Measurements from ENCODE around the gene R3HDML. TPM values are rescaled to one million over a fixed set of nuclear protein-coding genes. Genes with fewer than 3 reads are reported as not detected.

Gene R3HDML
- total RNA-seq, 1 donor from 2014 or later: 0.50 TPM

DNA sequence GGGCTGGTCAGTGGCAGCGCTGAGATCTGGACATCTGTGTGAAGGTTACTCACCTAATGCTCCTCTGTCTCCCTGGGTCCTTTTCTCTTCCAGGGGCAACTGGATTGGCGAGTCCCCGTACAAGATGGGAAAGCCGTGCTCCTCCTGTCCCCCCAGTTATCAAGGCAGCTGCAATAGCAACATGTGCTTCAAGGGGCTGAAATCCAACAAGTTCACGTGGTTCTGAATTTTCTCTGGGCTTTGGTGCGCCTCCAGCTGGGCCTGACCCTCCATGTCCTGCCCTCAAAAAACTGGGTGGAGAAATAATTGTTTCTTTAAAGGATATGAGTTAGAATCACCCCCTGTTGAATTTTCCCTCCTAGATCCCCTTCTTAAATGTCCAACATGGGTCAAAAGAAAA, 13.7 kb downstream of the R3HDML start:
- H3K4me1 Mint-ChIP-seq (ENCODE audit: low read depth): no peaks in the 10 kb centered on the region
- peaks cover 5% of the 10 kb centered on the region for H3K27me3 Mint-ChIP-seq (ENCODE audit: low read depth)
- no peak for DNase-seq (ENCODE audit: low spot score)
- no peak overlapping the region for H3K27ac Mint-ChIP-seq (ENCODE audit: unreplicated experiment)
- no peaks in the 10 kb centered on the region for H3K36me3 Mint-ChIP-seq (ENCODE audit: low read depth)
- TF ChIP-seq, protein P1, sequence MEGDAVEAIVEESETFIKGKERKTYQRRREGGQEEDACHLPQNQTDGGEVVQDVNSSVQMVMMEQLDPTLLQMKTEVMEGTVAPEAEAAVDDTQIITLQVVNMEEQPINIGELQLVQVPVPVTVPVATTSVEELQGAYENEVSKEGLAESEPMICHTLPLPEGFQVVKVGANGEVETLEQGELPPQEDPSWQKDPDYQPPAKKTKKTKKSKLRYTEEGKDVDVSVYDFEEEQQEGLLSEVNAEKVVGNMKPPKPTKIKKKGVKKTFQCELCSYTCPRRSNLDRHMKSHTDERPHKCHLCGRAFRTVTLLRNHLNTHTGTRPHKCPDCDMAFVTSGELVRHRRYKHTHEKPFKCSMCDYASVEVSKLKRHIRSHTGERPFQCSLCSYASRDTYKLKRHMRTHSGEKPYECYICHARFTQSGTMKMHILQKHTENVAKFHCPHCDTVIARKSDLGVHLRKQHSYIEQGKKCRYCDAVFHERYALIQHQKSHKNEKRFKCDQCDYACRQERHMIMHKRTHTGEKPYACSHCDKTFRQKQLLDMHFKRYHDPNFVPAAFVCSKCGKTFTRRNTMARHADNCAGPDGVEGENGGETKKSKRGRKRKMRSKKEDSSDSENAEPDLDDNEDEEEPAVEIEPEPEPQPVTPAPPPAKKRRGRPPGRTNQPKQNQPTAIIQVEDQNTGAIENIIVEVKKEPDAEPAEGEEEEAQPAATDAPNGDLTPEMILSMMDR (IDR thresholded peaks at IDR 0.05): no peak
- H3K9me3 Mint-ChIP-seq (ENCODE audit: low read depth): no peaks in the 10 kb centered on the region
- H3K4me3 Mint-ChIP-seq (ENCODE audit: unreplicated experiment): no peak overlapping the region

DNA sequence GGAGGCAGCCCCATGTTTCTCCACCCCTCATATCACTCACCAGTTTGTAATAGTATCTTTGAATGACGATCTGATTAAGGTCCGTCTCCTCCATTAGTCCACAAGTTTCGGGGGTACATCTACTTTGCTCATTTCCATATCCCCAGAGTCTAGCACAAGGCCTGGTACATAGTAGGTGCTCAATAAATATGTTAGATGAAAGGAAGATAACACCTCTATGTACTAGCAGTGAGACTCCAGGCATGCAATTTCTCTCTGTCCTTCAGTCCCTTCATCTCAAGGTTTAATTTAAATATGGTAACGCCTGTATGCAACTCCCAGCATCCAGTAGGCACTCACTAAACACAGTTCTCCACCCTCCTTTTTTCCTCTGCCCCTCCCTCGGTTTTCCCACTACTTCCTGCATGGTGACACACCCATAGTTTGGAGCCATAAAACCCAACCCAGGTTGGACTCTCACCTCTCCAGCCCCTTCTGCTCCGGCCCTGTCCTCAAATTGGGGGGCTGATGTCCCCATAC, 18.2 kb downstream of the R3HDML start:
- Mint-ChIP-seq H3K27me3 (ENCODE audit: low read depth) (peaks cover 21% of the 10 kb centered on the region), H3K9me3 (ENCODE audit: low read depth) (no peaks in the 10 kb centered on the region), H3K4me1 (ENCODE audit: low read depth) (no peaks in the 10 kb centered on the region), H3K36me3 (ENCODE audit: low read depth) (no peaks in the 10 kb centered on the region), H3K4me3 (ENCODE audit: unreplicated experiment) (no peak overlapping the region), H3K27ac (ENCODE audit: unreplicated experiment) (no peak overlapping the region)
- no peak for DNase-seq (ENCODE audit: low spot score)
- TF ChIP-seq, protein P1 (IDR thresholded peaks at IDR 0.05): no peak

DNA sequence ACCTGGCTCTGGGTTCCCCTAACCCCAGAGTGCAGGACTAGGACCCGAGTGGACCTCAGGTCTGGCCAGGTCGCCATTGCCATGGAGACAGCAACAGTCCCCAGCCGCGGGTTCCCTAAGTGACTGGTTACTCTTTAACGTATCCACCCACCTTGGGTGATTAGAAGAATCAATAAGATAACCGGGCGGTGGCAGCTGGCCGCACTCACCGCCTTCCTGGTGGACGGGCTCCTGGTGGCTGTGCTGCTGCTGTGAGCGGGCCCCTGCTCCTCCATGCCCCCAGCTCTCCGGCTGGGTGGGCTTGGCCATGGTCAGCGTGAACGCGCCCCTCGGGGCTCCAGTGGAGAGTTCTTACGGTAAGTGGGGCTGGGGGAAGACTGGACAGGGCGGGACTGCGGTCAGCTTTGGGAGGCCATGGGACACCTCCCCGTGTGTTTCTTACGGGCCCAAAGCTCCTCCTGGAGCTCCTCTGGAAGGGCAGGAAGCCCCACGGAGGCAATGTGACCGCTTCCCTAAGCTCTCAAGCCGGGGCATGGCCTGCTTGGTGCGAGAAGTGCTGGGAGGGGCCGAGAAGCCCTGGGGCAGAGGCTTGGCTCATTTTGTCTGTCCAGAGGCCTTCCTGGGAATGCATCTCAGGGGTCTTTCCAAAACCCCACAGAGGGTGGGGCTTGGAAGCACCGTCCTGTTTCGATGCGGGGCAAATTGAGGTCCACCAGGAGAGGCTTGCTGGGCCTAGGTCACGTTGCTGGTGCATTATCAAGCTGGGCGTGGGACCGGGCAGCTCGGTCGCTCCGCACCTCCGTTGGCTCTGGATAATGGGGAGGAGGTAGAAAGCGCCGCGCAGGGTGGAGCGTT, 18.9 kb downstream of the R3HDML start, which contains the start of gene HNF4A:
TSS of gene HNF4A (plus strand) at position 202 of the 855 bp plus-strand sequence. CDS start at position 308, 106 bp downstream.
- Mint-ChIP-seq H3K4me3 (ENCODE audit: unreplicated experiment) (no peak within 1 kb of the TSS), H3K36me3 (ENCODE audit: low read depth) (no peaks in the 10 kb centered on the region), H3K9me3 (ENCODE audit: low read depth) (no peaks in the 10 kb centered on the region), H3K27ac (ENCODE audit: unreplicated experiment) (no peak within 1 kb of the TSS), H3K27me3 (ENCODE audit: low read depth) (peaks cover 23% of the 10 kb centered on the region), H3K4me1 (ENCODE audit: low read depth) (no peaks in the 10 kb centered on the region)
- no peak for DNase-seq (ENCODE audit: low spot score)
- TF ChIP-seq, protein P1 (IDR thresholded peaks at IDR 0.05): no peak

- H3K4me1 Mint-ChIP-seq (ENCODE audit: low read depth): no peaks in the 10 kb centered on the region
- H3K4me3 Mint-ChIP-seq (ENCODE audit: unreplicated experiment): no peak overlapping the region
- DNase-seq (ENCODE audit: low spot score): no peak
- TF ChIP-seq, protein P1 (IDR thresholded peaks at IDR 0.05): no peak
- H3K9me3 Mint-ChIP-seq (ENCODE audit: low read depth): no peaks in the 10 kb centered on the region
- peaks cover 24% of the 10 kb centered on the region for H3K27me3 Mint-ChIP-seq (ENCODE audit: low read depth)
- no peak overlapping the region for H3K27ac Mint-ChIP-seq (ENCODE audit: unreplicated experiment)
- H3K36me3 Mint-ChIP-seq (ENCODE audit: low read depth): no peaks in the 10 kb centered on the region
Observed at GRCh38 chr20:44356353-44356723, 19.5 kb downstream of the R3HDML start.

- no peaks in the 10 kb centered on the region for H3K9me3 Mint-ChIP-seq (ENCODE audit: low read depth)
- no peaks in the 10 kb centered on the region for H3K4me1 Mint-ChIP-seq (ENCODE audit: low read depth)
Observed at GRCh38 chr20:44357020-44357419, 20.2 kb downstream of the R3HDML start.

More at GRCh38 chr20:44357020-44357419, 20.2 kb downstream of the R3HDML start:
- H3K27me3 Mint-ChIP-seq (ENCODE audit: low read depth): peaks cover 26% of the 10 kb centered on the region
- TF ChIP-seq, protein P1 (IDR thresholded peaks at IDR 0.05): no peak
- DNase-seq (ENCODE audit: low spot score): no peak
- no peaks in the 10 kb centered on the region for H3K36me3 Mint-ChIP-seq (ENCODE audit: low read depth)
- H3K27ac Mint-ChIP-seq (ENCODE audit: unreplicated experiment): no peak overlapping the region
- no peak overlapping the region for H3K4me3 Mint-ChIP-seq (ENCODE audit: unreplicated experiment)

All from chondrocyte (in vitro differentiated cells).